Measurements from ENCODE around the gene HGS.

DNA sequence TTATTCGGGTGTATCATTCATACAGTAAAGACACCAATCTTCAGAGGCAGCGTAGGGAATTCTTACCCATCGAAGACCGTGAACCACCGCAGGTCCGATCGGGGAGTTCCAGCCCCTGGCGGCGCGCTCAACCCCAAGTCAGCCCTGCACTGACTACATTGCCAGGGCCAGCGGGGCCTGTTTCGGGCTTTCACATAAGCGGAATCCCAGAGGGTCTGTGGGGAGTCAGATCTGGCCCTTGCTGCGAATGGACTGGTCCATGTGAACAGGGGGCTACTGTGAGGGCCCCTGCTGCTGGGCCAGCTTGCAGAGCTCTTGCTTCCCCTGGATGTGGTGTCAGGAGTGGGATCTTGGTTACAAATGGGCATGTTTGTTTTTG lies 35.1 kb upstream of the HGS start:
- no peak for TF ChIP-seq POLR2A (IDR thresholded peaks at IDR 0.05; ENCODE audit: low read depth, low read length)
- no peak for TF ChIP-seq TAF1 (IDR thresholded peaks at IDR 0.05; ENCODE audit: low read depth, low read length)
